GM18498 (cell line): ENCODE results near the gene ZNF775.

ENCODE experiments used
- ATAC-seq: cut with Tn5 transposase; IDR thresholded peaks from one replicate; pipeline ENCODE4 v1.9.1; 2021; ENCODE audit warnings: mild to moderate bottlenecking, moderate library complexity; ENCODE audit not compliant: unreplicated experiment

The ZNF775 gene

DNA sequence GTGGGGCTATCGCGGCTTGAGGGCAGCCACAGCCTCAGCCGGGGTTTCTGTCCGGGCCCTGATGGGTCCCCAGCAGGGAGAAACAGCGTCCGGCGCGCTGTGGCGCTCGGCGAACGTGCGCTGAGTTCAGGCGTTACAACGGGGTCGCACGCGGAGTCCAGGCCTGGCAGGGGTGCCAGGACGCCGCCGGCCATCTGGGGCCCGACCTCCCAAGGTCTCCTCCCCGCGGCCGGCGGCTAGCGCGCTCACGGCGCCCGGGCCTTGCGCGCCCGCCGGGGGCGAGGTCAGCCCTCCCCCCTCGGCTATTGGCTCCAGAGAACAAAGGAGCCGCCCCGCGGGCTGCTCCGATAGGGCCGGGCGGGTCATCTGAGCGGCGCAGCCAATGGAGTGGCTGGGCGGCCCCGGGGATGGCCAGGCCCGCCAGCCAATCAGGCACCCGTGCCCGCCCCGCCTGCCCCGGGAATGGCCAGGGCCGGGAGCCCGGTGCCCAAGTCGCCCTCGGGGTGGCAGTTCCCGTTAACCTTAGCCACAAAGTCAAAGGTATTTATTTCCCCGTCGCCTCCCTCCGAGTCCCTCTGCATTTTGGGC lies at the start of gene ZNF775:
TSS of gene ZNF775 (plus strand) at position 478 of the 588 bp plus-strand sequence. CDS start 9,141 bp downstream, outside the sequence.
- ATAC-seq = peak; percentile 81

DNA sequence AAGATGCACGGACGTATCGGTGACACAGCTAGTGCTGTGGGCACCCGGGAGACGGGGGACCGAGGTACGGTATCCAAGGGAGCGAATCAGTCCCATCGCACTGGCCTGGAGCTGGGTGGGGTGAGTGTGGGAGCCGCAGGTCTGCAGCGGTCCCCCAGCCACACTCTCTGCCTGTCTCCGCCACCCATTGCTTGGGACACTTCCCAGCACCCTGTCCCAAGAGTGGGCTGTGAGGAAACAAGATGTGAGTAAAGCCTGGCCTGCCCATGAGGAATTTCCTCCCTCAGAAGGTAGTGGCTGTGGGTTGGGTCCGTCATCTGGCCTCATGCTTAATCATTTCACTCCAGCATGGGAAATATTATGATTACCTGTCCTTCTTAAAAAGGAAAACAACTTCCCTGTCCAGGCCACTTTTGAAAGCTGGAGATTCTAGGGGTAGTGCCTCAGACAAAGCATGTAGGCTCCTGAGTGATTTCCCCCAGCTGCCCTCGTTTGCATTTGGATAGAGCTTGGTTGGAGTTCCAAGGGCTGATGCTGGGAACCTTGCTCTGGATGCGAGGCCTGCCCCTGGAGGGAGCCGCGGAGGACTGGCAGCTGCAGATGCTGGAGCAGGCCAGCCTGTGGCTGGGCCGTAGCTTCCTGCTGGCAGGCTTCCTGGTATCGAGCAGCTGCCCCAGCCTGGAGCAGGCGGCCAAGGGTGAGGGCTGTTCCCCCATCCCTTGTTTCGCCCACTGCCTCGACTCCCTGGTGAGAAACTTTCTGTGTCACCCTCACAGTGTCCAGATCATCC lies 49.6 kb upstream of the ZNF775 start:
- ATAC-seq = no peak

DNA sequence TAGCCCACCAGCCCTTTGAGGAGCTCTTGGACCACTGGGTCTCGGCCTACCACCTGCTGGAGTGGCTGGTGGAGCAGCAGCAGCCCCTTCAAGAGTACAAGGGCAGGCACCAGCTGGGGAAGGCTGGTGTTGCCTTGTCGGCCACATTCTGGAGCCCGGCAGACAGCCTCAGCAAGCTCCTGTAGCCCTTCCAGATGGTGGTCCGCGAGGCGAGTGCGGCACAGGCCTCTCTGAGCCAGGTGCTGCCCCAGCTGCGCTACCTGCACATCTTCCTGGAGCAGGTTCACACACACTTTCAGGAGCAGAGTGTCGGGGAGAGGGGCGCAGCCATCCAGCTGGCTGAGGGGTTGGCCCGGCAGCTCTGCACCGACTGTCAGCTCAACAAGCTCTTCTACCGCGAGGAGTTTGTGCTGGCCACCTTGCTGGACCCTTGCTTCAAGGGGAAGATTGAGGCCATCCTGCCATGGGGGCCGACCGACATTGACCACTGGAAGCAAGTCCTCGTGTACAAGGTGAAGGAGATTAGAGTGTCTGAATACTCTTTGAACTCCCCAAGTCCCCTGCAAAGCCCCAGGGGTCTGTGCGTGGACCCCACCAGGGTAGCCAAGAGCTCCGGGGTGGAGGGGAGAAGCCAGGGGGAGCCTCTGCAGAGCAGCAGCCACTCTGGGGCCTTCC lies 48.8 kb upstream of the ZNF775 start:
- ATAC-seq = no peak

DNA sequence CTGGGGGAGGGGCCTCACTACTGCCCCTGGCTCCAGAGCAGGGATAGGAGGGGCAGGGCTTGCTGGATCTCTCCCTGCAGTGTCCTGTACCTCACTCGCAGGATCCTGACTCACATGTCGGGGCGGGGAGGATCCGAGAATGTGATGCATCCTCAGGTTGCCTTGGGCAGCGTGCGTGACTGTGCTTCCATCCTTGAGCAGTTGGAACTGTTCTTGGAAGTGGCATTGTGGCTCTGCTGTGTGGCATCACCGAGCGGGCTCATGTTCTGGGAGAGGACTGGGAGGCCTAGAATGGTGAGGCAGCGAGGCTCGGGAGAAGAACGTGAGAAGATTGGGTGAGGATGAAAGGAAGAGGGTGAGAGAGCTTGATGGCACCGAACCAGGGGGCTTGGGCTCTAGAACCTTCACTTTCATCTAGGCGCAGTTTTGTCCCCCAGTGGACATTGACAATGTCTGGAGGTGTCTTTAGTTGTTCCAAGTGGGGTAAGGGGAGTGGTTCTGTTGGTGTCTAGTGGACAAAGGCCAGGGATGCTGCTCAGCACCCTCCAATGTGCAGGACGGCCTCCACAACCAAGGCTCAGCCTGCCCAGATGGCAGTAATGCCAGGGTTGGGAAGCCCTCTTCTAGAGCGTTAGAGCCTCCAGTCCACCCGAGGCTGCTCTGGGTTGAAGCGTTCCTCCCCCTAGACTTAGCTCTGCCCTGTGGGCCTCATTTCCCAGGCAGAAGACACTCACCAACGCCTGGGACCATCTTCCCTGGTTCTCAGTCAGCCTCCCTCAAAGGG lies 46.1 kb upstream of the ZNF775 start:
- ATAC-seq = no peak

DNA sequence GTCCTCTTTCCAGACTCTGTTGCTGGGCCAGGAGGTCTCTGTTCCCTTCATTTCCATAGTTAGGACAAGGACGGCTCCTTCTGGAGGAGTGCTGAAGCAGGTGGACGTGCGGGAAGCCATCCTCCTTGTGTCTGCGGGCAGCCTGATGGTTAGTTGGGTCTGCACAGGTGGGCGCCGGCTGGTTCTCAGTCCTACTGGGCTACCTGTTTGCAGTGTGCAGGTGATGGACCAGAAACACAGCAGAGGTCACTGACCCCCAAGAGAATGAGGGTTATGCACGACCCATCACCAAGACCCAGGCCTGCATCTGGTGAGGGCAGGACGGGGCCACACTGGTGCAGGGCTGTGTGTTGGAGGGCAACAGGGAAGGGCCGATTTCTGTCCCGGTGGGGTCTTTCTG lies 45.5 kb upstream of the ZNF775 start:
- ATAC-seq = no peak

DNA sequence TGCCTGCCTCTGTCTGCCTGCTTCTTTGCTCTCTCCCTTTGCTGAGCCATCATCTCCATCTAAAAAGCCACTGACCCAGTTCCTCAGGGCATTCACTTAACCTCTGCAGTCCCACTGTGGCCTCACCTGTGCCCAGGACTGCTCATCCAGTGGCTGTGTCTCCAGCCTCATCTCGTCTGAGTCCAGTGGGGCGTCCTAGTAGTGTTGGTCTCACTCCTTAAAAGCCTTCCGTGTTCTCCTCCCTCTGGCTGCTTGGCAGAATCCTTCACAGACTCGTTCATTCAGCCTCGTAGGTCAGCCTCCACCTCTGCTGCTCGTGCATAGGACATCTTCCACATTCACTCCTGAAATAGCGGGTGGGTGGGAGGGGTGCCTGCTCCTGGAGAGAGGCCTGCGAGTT lies 45.0 kb upstream of the ZNF775 start:
- no peak for ATAC-seq

DNA sequence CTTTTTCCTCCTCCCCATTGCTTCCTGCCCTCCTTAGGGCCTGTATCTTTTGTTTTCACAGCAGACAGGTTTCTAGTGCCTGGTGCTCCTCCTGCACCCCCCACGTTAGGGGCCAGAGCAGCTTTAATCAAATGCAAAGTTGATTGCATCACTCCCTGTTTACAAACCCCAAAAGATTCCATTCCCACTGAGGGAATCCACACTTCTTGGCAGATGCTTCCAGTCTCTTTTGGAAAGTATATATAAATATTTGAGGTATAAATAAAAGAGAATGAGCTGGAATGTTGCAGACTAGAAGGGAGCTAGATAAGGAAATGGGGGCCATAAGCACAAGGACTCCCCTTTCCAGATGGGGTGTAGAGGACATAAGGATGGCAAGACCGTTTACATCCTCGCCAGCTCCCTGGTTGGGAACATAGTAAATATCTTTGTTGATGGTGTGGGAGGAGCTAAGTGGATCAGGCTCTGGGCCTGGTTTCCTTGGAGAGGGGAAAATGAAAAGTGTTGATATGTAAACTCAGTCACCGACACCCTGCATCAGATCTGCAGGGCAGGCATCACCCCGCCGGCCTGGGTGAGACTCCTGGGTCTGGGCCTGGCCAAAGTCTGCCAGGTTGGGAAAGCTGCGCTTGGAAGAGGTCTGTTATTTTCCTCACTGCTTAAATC lies 43.9 kb upstream of the ZNF775 start:
- ATAC-seq = no peak

DNA sequence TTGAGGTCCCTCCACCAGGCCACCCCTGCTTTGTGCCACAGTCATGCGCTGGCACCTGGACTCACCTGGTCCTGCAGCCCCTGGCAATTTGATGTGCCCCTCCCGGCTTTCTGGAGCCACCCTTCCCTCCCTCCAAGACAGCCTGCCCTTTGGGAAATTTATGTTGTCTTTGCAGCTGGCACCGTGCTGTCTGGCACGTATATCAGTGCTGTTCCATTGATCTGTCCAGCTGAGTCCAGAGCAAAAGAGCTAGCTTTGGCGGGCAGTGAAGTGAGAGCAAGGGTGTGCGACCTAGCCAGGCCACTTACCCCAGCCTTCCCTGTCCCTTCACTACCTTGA lies 43.4 kb upstream of the ZNF775 start:
- ATAC-seq = no peak

DNA sequence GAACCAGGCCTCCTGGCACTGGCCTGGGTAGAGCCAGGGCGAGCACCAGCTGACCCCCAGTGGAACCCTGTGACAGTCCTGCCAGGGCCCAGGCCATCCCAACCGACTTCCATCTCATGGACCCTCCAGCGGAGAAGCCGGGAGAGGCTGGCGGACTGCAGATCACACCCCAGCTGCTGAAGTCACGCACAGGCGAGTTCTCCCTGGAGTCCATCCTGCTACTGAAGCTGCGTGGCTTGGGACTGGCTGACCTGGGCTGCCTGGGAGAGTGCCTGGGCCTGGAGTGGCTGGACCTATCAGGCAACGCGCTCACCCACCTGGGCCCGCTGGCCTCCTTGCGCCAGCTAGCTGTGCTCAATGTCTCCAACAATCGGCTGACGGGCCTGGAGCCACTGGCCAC lies 42.4 kb upstream of the ZNF775 start:
- ATAC-seq = no peak

DNA sequence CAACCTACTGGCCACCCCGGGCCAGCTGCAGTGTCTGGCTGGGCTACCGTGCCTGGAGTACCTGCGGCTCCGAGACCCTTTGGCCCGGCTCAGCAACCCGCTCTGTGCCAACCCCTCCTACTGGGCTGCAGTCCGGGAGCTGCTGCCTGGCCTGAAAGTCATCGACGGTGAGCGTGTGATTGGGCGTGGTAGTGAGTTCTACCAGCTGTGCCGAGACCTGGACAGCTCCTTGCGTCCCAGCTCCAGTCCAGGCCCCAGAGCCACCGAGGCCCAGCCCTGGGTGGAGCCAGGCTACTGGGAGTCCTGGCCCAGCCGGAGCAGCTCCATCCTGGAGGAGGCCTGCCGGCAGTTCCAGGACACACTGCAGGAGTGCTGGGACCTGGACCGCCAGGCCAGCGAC lies 42.0 kb upstream of the ZNF775 start:
- ATAC-seq = no peak

DNA sequence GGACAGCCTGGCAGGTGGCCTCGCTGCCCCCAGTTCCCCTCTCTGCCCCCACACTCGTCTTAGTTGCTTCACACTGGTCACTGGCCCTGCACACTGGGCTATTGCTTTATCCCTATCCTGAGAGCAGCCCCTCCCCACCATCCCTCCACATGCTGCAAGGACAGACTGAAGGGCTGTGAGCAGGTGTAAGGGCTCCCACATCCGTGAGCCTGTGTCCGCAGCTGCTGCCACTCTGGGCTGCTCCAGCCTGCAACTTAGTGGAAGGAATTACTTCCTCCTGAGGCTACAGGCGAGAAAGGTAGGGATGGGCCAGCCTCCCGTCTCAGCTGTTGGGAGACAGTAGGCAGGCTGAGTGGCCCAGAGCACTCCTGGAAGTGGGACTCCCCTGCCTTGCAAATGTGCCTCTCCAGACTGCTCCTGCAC lies 41.5 kb upstream of the ZNF775 start:
- no peak for ATAC-seq

DNA sequence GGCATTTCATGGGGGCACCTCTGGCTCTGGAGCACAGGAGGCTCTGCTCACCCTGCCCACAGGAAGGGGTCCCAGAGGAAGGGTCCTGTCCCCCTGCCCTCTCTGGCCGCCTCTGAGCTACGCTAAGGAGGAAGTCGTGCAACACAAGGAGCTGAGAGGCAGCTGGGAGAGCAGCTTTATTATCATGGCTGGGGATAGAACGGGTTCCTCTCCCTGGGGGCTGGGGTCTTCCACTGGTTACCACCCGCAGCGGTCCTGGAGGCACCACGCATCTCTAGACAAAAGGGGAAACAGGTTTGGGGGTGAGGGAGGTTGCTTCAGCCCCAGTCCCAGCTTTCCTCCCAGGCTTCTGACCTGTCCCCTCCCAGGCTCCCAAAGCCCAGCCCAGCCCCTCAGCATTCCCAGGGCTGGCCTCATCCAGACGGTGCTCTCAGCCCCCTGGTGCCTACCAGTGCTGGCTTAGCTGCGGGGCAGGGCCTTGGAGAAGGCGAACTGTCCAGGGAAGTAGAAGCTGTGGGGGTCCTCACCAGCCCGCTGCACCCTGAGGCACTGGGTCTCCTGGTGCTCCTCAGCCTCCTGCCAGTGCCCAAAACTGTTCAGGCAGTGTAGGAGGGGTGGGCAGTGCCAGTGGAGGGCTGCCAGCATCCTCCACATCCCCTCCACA lies 40.8 kb upstream of the ZNF775 start:
- ATAC-seq = no peak

DNA sequence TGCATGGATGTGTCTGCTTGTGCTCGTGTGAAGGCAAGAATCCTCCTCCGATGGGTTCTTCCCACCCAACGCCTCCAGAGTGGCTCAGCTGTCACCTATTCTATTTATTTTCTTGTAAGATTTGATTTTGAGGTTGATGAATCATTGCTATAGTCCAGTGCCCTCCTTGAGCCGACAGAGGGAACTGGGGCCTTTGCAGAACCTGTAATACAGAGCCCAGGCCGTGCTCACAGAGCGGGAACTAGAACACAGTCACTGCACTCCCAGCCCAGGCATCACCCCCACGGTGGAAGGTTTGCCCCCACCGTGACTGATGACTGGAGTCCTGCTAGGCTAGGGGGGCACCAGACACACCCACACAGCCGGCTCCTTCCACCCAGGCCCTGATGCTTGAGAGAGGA lies 39.7 kb upstream of the ZNF775 start:
- ATAC-seq = no peak

DNA sequence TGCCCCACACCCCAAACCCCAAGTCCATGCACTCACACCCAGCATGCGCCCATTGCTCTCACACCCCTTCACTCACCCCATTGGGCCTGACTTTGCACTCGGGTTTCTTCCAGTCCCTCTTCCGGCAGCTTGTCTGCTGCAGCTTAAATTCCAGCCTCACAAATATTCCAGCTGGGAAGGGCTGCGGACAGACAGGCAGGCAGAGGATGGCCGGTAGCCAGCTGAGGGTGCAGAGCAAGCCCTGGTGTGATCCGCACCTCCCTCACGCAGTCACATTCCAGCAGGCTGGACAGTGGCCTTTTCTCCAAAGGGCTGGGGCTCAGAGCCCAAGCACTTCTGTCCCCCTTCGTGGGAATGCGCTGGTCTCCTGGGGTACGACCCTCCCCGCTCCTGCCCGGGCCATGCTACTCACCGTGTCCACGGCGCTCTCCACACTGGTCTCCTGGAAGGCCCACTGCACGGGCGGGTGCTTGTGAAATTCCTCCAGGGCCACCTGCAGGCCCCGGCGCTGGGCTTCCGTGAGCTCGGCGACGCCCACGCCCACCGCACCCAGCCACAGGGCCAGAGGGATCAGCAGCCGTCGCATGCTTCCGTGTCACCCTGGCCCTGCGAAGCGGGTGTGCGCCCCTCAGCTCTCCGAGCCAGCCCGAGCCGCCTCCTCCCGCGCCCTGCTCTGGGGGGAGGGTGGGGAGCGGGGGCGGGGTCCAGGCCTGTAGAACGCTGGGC lies 38.9 kb upstream of the ZNF775 start:
- no peak for ATAC-seq

DNA sequence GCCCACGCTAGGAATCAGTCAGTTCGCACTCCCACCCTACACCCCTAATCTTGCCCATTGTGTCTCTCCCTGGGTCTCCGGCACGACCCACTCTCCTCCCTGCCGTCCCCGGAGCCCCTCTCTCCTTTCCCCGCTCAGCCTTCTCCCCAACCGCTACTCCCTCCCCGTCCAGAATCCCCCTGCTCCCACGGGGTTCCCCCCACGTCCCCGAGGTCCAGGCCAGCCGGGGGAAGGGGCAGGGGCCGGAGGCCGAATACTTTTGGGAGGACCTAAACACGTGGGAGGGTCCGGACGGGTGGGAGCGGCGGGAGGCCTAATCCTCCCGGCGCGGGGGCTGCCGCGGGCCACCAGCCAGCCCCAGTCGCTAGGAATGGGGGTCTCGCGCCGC lies 38.3 kb upstream of the ZNF775 start:
- ATAC-seq = no peak

DNA sequence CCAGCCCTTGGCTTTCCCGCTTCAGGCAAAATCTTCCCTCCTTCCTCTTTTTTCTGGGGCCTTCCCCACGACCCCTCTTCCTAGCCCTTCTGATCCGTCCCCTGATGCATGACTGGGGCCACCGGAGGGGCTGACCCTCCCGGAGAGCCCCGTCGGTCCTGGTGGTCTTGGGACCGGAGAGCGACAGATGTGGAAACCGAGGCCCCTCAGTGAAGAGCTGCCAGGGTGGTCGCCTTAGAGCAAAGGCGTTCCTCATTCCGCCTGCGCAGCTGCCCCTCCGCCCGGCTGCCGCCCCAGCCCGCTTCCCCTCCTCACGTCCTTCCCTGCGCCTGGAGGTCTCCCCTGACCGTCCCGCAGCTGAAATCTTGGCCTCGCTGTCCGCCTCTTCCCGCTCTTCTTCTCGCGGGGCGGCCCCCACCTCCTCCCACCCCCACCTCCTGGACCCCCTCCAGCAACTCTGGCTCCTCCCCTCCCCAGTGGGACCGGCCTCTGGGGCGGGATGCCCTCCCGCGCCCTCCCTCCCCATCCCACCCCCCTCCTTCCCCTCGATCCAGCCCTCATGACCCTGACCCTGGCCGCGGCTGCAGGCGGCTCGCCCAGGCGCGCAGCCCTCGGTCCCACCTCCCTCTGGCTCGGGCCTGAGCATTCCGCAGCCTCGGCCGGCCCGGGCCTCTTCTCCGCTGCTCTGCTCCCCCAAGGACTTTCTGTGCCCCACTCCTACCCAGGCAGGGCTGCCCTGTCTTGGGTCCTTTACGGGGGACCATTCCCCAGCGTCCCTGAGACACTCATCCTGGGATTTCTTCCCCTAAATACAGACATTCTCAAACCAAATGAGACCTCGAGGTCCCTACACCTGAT lies 37.6 kb upstream of the ZNF775 start, which contains the start of gene RARRES2:
TSS of gene RARRES2 (minus strand) at position 367 of the 858 bp plus-strand sequence. CDS start 1,020 bp downstream, outside the sequence.
- ATAC-seq = no peak

DNA sequence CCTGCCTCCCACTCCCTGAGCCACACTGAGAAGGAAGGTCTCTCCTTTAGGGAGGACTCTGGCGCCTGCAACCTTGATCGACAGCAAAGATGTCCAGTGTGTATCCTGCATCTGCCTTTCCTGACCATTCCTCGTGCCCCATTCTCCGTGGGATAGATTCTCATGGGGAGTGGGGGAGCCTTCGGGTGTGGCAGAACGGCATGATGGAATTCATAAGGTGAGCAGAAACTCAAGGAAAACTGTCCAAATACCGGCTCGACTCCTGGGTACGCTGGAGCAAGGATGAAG lies 37.1 kb upstream of the ZNF775 start:
- no peak for ATAC-seq

DNA sequence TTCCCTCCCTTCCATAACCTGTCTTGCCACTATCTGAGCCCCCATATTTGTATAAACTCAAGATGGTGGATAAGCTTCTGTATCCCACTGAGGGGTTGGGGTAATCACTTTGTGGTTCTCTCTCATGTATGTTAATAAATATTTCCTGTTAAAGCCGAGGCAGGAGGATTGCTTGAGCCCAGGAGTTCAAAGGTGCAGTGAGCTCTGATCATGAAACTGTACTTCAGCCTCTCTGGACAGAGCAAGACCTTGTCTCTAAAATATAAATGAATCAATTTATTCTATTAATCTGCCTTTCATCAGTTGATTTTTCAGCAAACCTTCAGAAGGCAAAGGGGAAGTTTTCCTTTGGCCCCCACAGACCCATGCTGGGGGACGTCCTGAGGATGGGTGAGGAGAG lies 35.9 kb upstream of the ZNF775 start:
- ATAC-seq = no peak

DNA sequence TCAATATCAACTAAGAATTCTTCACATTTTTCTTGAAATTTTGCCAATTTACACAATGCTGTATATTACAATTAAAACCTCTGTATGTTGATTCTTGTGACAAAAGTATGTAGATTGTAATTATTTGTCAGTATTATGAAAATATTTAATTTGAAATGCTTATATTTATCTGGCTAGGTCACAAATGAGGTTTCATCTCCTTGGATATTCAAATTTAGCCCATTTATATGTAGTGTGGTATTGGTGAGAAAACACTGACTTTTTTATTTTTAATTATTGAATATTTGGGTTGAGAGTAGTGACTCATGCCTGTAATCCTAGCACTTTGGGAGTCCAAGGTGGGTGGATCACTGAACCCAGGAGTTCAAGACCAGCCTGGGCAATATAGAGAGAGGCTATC lies 34.8 kb upstream of the ZNF775 start:
- ATAC-seq = no peak
